Left colon (tissue), 2 donors: ENCODE data around the gene C12orf57. TPM values are rescaled to one million over a fixed set of nuclear protein-coding genes. Genes with fewer than 3 reads are reported as not detected.

ENCODE experiments used
- ATAC-seq: fragments of 200-7000 bp; cut with Tn5 transposase; one replicate; pipeline ENCODE4 v1.9.1; 2020; ENCODE audit warnings: mild to moderate bottlenecking, moderate library complexity
- DNase-seq, 2 donors: peaks; one replicate each; pipeline ENCODE4 v3.0.0-alpha.2; 2020
- intact Hi-C, 2 donors: fragments of 100-400 bp; cut with DNase I in 1 of 2; cut with micrococcal nuclease in 1 of 2; formaldehyde crosslinking; loops; one replicate each; pipeline versions ENCODE4 v1.11.2 to v1.14.0; 2022; cut with DNase I, micrococcal nuclease
- total RNA-seq, 2 donors: library from RNA; stranded (reverse); fragmentation: NEBNext Ultra II Directional; extraction: Animal tissue kit (Norgen Biotek cat#: 25700); gene quantifications; one replicate each; pipeline ENCODE4 v1.2.1, GENCODE V29; 2021
- donor health status: DM: no; HTN: no; CAD: no.
- donor health status: DM: yes; HTN: yes; CAD: no.

Gene C12orf57
- total RNA-seq, 2 donors from 2014 or later, result 151 to 168 TPM

- no peak for ATAC-seq
- peak in 1 of 2 donors; percentile 28 for DNase-seq
- intact Hi-C loops, result loop anchor here in 1 of 2 donors (10.0 kb wide), 1 partner anchor 145 kb away; the partner anchor contains the start of gene C1RL
These were observed 16.2 kb downstream of the C12orf57 start for GRCh38 chr12:6959805-6960592.

- DNase-seq, result peak; percentile 45 to 70
These were observed 16.9 kb downstream of the C12orf57 start for GRCh38 chr12:6960593-6961277.

DNA sequence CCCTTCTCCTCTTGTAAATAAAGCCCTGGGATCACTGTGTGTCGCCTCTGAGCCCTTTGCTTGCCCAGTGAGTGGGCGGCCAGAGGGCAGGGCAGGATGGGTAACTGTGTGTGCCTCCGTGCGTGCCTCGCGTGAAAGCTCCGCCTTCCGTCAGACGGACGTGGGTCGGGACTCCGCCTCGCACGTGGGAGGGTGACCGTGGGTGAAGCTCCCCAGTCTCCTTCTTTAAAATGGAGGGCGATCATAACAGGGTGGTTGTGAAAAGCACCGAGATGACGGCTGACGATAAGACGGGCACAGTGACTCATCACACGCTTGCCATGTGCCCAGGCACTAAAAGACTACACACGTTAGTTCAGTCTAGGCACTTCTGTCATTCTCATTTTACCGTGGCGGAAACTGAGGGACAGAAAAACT lies 17.5 kb downstream of the C12orf57 start:
- DNase-seq (peak; percentile 82 to 85), ATAC-seq (peak; percentile 18)
- intact Hi-C loops, result no loop called here

More at GRCh38 chr12:6960593-6961277, 16.9 kb downstream of the C12orf57 start:
- intact Hi-C loops, result no loop called here
- peak; percentile 8 for ATAC-seq

GRCh38 chr12:6961695-6962284 lies 18.0 kb downstream of the C12orf57 start:
- DNase-seq, result peak; percentile 83 to 85
- intact Hi-C loops, result no loop called here
- ATAC-seq, result peak; percentile 53

- intact Hi-C loops, result no loop called here
- ATAC-seq (peak; percentile 66), DNase-seq (peak; percentile 83 to 93)
These were observed 18.6 kb downstream of the C12orf57 start for GRCh38 chr12:6962285-6963015.

DNA sequence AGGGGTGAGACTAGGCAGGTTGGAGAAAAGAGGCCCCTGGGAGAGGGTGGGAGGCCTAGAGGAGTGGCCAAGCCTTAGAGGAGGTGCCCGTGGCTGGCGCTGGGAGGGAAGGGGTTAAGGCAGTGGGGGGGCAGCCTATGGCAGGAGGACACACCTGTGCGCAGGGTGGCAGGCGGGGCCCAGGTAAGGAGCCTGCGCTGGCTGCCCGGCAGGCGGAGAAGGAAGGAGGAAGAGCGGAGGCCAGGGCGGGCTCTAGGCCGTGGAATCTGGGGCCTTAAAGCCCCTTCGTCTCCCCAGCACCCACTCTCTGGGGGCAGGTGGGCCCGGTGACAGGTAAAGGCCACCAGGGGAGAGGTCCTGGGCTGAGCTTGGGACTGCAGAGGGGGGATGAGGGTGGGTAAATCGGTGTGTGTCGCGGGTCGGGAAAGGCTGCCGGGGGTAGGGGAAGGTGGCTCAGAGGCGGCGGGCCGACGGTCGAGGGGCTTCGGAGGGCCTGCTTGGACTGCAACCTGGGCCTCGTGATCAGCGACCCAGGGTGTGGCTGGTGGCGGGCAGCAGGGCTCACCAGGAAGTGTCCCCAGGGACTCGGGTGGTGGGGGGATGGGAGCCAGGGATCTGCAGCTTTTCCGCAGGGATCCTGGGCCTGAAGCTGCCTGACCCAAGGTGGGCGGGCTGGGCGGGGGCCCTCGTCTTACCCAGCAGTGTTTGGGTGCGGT lies 19.4 kb downstream of the C12orf57 start:
- peak; percentile 68 for ATAC-seq
- peak; percentile 95 for DNase-seq
- intact Hi-C loops, result no loop called here

GRCh38 chr12:6963791-6964413 lies 20.1 kb downstream of the C12orf57 start:
- DNase-seq, result peak; percentile 57 to 67
- no peak for ATAC-seq
- intact Hi-C loops, result no loop called here

GRCh38 chr12:6964605-6965025 lies 20.8 kb downstream of the C12orf57 start:
- intact Hi-C loops, result loop anchor here in 1 of 2 donors (5.0 kb wide), 1 partner anchor 92 kb away; the partner anchor contains the start of gene SPSB2
- ATAC-seq, result no peak
- DNase-seq, result no peak

GRCh38 chr12:6965026-6965661 lies 21.3 kb downstream of the C12orf57 start:
- intact Hi-C loops, result loop anchor here in 1 of 2 donors (5.0 kb wide), 1 partner anchor 93 kb away; the partner anchor contains the start of gene SPSB2
- peak; percentile 92 for DNase-seq
- peak; percentile 37 for ATAC-seq

DNA sequence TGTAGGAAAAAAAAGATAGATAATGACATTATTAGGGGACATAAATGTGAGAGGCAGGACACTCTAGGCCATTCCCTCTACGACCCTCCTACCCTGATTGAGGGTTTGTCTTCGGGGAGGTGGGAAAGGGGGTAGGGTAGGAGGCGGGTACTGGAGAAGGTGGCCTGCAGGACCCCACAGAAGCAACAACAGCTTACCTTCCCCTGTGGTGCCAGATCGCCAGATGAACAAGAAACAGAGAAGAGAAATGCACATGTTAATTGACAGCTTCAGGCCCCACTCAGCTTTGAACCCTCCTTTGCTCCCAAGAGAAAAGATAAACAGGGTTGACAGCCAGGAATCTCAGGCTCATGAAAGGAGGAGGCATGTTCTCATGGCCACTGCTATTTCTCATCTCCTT lies 21.9 kb downstream of the C12orf57 start:
- ATAC-seq (no peak), DNase-seq (peak in 1 of 2 donors; percentile 25)
- intact Hi-C loops, result loop anchor here in 1 of 2 donors (5.0 kb wide), 1 partner anchor 93 kb away; the partner anchor contains the start of gene SPSB2

DNA sequence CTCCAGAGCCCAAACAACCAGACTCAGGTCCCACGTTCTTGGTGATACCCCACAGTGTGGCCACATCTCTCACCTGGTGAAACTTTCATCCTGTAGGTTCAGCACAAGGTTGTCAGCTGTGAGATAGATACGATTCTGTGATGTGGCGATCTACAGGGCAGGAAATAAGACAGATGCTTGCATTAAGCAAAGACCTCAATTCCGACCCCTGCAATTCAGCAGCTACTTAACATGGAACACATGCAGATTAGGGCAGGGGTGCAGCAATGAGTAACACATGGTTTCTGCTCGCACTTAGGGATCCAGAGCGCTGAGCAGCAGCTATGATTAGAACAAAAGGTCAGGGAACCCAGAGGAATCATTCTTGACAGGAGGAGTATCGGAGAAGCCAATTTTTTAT lies 22.5 kb downstream of the C12orf57 start:
- intact Hi-C loops, result loop anchor here in 1 of 2 donors (5.0 kb wide), 1 partner anchor 94 kb away; the partner anchor contains the start of gene SPSB2
- DNase-seq (no peak), ATAC-seq (no peak)

- intact Hi-C loops, result loop anchor here in 1 of 2 donors (5.0 kb wide), 1 partner anchor 95 kb away; the partner anchor contains the start of gene SPSB2
- ATAC-seq (no peak), DNase-seq (no peak)
These were observed 23.9 kb downstream of the C12orf57 start for GRCh38 chr12:6967651-6968100.

GRCh38 chr12:6968426-6968825 lies 24.6 kb downstream of the C12orf57 start:
- ATAC-seq, result no peak
- DNase-seq, result no peak
- intact Hi-C loops, result loop anchor here in 1 of 2 donors (5.0 kb wide), 1 partner anchor 96 kb away; the partner anchor contains the start of gene SPSB2

DNA sequence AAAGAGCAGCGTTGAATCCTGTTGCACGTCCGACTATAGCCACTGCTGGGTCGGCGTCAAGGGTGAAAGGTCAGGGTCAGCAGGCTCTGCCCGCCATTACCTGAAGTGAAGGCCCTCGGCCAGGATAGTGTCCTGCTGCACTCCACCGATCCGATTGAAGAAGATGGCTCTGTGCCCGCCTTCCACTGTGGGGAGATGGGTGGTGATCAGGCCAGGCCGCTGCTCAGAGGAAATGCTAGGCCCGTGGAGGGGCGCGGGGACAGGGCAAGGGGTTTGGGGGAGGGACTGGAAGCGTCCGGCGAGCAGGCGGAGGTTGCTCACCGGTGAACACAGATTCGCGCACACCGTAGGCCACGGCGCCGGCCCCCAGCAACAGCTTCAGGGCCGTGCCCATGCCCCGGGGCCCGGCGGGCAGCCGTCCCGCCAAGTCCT lies 26.3 kb downstream of the C12orf57 start:
- ATAC-seq, result peak; percentile 28
- intact Hi-C loops, result no loop called here
- peak; percentile 57 to 61 for DNase-seq

GRCh38 chr12:6974180-6974579 lies 30.4 kb downstream of the C12orf57 start:
- DNase-seq (no peak), ATAC-seq (no peak)
- intact Hi-C loops, result no loop called here

DNA sequence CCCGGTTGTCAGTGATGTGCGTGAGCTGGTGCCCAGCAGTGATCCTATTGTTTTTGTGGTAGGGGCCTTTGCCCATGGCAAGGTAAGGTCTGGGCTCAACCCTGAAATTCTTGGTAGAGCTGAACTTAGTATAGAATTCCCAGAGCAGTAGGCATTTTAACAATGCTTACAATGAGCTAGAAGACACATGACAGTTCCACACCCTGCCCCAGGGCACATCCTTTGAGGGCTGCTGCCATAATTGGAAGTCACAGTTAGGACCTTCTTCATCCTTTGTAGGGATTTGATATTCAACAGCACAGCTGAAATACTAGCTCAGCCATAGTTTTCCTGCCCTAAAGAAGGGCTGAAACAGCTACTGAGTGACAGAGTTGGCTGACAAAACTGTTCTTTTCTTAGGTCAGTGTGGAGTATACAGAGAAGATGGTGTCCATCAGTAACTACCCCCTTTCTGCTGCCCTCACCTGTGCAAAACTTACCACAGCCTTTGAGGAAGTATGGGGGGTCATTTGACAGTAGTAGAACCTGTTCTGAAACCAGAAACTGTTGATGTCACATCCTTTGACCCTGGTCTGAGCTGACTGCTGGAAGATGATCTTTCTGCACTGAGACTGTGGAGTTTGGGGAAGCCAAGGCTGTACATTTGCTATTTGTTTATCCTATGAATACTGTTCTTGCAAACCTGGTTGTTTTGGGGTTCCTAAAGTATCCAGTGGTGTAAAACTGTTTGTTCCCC lies 31.6 kb downstream of the C12orf57 start:
- DNase-seq, result no peak
- intact Hi-C loops, result no loop called here

More for the DNA sequence above, 31.6 kb downstream of the C12orf57 start:
- ATAC-seq, result no peak
